Immature natural killer cell (primary cell): ENCODE results near the gene TMEM248. TPM values are rescaled to one million over a fixed set of nuclear protein-coding genes. Genes with fewer than 3 reads are reported as not detected.
"Not testable (repeated sequence)": the region's sequence is repeated elsewhere in the genome, so short reads cannot be mapped to it uniquely, and the experiment has no call there.

Source experiments
- DNase-seq, 3 donors: peaks; one replicate each; pipeline ENCODE4 v3.0.0; 2022; ENCODE audit warnings: mixed read lengths in 1 of 3
- H3K27ac Mint-ChIP-seq, 6 donors: one replicate each; pipeline ENCODE4 v1.8.0; 2020; ENCODE audit warnings: mixed read lengths in 6 of 6, mild to moderate bottlenecking in 5 of 6, inconsistent platforms in 4 of 6, moderate library complexity in 3 of 6
- H3K27me3 Mint-ChIP-seq, 3 donors: one replicate each; pipeline ENCODE4 v1.8.0; 2020 to 2021; ENCODE audit warnings: low read depth in 3 of 3, mild to moderate bottlenecking in 3 of 3, mixed read lengths in 3 of 3, moderate library complexity in 3 of 3, inconsistent platforms in 1 of 3
- H3K36me3 Mint-ChIP-seq, 3 donors: one replicate each; pipeline ENCODE4 v1.8.0; 2020; ENCODE audit warnings: mixed read lengths in 3 of 3, inconsistent platforms in 2 of 3, mild to moderate bottlenecking in 2 of 3
- H3K4me1 Mint-ChIP-seq, 2 donors: one replicate each; pipeline ENCODE4 v1.8.0; 2020; ENCODE audit warnings: inconsistent platforms in 2 of 2, mild to moderate bottlenecking in 2 of 2, mixed read lengths in 2 of 2, moderate library complexity in 1 of 2
- H3K4me3 Mint-ChIP-seq, 5 donors: one replicate each; pipeline ENCODE4 v1.8.0; 2020; ENCODE audit warnings: mild to moderate bottlenecking in 5 of 5, mixed read lengths in 5 of 5, inconsistent platforms in 3 of 5, moderate library complexity in 3 of 5
- H3K9me3 Mint-ChIP-seq, 6 donors: one replicate each; pipeline ENCODE4 v1.8.0; 2020; ENCODE audit warnings: mild to moderate bottlenecking in 6 of 6, mixed read lengths in 6 of 6, inconsistent platforms in 4 of 6, moderate library complexity in 3 of 6
- polyA plus RNA-seq, 3 donors: library from polyadenylated mRNA; unstranded; fragments of 300-500 nt; fragmentation: Illumina TruSeq; gene quantifications; one replicate each; pipeline ENCODE4 v1.2.3, GENCODE V29; 2021

The TMEM248 gene, protein sequence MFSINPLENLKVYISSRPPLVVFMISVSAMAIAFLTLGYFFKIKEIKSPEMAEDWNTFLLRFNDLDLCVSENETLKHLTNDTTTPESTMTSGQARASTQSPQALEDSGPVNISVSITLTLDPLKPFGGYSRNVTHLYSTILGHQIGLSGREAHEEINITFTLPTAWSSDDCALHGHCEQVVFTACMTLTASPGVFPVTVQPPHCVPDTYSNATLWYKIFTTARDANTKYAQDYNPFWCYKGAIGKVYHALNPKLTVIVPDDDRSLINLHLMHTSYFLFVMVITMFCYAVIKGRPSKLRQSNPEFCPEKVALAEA
- 100 to 1,000 TPM; 107 to 124 (median 114) TPM for polyA plus RNA-seq

- H3K4me1 Mint-ChIP-seq = peaks cover 38 to 43% of the 10 kb centered on the region in 2 donors
- peak within 1 kb of the TSS; percentile 97 to 99 (median 98) for H3K4me3 Mint-ChIP-seq
- peak; percentile 91 to 93 (median 93) for DNase-seq
- H3K27ac Mint-ChIP-seq = peak within 1 kb of the TSS; percentile 97 to 100 (median 98)
- peaks cover 0 to 5% (median 0%) of the 10 kb centered on the region in 3 donors for H3K36me3 Mint-ChIP-seq
- H3K9me3 Mint-ChIP-seq = no peaks in the 10 kb centered on the region
- peaks cover 14 to 24% (median 17%) of the 10 kb centered on the region in 3 donors for H3K27me3 Mint-ChIP-seq
Measured at GRCh38 chr7:66920769-66921395, at the start of gene TMEM248. Gene TMEM248 (plus strand): TSS chr7:66921225. CDS start chr7:66941866, 20,641 bp downstream.

- DNase-seq = no peak
- Mint-ChIP-seq H3K9me3 (no peaks in the 10 kb centered on the region), H3K27me3 (no peaks in the 10 kb centered on the region), H3K4me1 (no peaks in the 10 kb centered on the region), H3K4me3 (no peak overlapping the region), H3K27ac (no peak overlapping the region), H3K36me3 (peaks cover 9 to 16% (median 15%) of the 10 kb centered on the region in 3 donors)
Measured at GRCh38 chr7:66873476-66873875, 47.5 kb upstream of the TMEM248 start.

DNA sequence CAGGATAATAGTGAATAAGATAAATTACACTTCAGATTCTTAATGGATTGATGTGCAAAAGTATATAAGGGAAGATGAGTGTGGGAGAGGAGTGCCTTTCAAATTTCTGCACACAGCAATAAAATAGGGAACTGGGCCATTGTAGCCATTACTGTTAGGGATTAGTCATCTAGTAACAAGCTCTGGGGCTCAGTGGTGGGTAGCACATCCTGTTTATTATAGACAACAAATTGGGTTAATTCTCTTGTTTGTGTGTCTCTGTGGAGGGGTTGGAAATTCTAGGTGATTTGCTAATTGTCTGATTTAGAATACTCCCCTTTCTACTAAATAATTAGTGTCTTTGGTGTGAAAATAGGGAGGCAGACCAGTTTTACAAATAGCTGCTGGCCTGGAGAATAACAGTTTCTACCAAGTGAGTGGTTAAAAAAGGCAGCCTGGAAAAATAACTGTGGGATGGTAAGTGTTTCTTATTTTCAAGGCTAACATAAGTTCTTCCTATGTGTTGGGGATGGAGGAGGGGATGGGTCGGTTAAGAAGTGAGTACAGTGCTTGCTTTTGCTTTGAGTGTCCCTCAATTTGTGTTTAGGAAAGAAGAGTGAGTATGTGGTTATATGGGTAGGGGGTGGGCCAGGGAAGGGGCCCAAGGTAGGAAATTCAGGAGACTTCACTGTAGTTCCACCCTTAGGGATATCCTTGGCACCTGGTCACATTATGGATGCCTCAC is 43.3 kb upstream of the TMEM248 start:
- H3K36me3 Mint-ChIP-seq = peaks cover 0 to 19% (median 4%) of the 10 kb centered on the region in 3 donors
- no peaks in the 10 kb centered on the region for H3K9me3 Mint-ChIP-seq
- no peaks in the 10 kb centered on the region for H3K27me3 Mint-ChIP-seq
- H3K4me3 Mint-ChIP-seq = no peak overlapping the region
- H3K4me1 Mint-ChIP-seq = no peaks in the 10 kb centered on the region
- DNase-seq = no peak
- peak overlapping the region in 1 of 6 donors; percentile 37 for H3K27ac Mint-ChIP-seq

GRCh38 chr7:66878301-66878685 is 42.7 kb upstream of the TMEM248 start:
- H3K36me3 Mint-ChIP-seq = peaks cover 0 to 19% (median 4%) of the 10 kb centered on the region in 3 donors
- H3K27ac Mint-ChIP-seq = not testable (repeated sequence)

GRCh38 chr7:66880053-66880452 is 41.0 kb upstream of the TMEM248 start:
- Mint-ChIP-seq H3K9me3 (no peaks in the 10 kb centered on the region), H3K36me3 (peaks cover 0 to 19% (median 4%) of the 10 kb centered on the region in 3 donors), H3K27ac (no peak overlapping the region), H3K4me3 (no peak overlapping the region), H3K27me3 (no peaks in the 10 kb centered on the region), H3K4me1 (no peaks in the 10 kb centered on the region)
- no peak for DNase-seq

More at GRCh38 chr7:66878301-66878685, 42.7 kb upstream of the TMEM248 start:
- not testable (repeated sequence) for H3K4me3 Mint-ChIP-seq, H3K9me3 Mint-ChIP-seq, H3K27me3 Mint-ChIP-seq, DNase-seq, H3K4me1 Mint-ChIP-seq

DNA sequence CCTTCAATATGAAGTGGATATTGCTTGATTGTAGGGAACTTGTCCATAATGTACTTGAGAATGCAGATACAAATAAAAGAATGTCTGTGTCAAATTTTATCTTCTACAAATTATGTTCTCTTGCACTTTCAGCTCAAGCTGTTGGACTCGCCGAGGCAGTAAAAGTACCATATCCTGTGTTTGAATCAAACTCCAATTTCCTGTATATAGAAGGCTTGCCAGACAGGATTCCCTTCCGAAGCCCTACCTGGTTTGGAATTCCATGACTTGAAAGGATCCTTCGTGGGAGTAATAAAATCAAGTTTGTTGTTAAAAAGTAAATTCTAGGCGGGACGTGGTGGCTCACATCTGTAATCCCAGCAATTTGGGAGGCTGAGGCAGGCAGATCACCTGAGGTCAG is 40.4 kb upstream of the TMEM248 start:
- peaks cover 0 to 19% (median 4%) of the 10 kb centered on the region in 3 donors for H3K36me3 Mint-ChIP-seq
- DNase-seq, H3K4me3 Mint-ChIP-seq, H3K27ac Mint-ChIP-seq, H3K9me3 Mint-ChIP-seq, H3K27me3 Mint-ChIP-seq, H3K4me1 Mint-ChIP-seq: not testable (repeated sequence)

GRCh38 chr7:66883716-66884115 is 37.3 kb upstream of the TMEM248 start:
- Mint-ChIP-seq H3K4me1 (no peaks in the 10 kb centered on the region), H3K27ac (no peak overlapping the region), H3K36me3 (peaks cover 0 to 28% (median 4%) of the 10 kb centered on the region in 3 donors), H3K9me3 (no peaks in the 10 kb centered on the region), H3K4me3 (no peak overlapping the region), H3K27me3 (no peaks in the 10 kb centered on the region)
- DNase-seq = no peak

DNA sequence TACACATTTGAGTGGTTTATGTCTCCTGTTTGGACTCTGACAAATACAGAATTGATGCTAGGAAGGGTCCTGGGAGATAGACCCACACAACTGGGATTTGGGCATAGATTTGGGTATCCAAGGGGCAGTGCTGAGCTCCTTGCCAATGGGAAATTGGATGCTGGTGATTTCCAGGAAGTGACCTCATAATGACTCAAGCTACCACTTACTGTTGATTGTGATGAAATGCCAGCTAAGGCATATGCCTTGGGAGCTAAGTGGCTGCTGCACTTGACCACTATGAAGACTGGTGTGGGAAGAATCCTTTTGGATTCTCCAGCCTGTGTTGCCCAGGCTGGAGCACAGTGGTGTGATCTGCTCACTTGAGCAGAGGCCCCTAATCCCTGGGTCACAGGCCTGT is 36.5 kb upstream of the TMEM248 start:
- H3K4me1 Mint-ChIP-seq, H3K27me3 Mint-ChIP-seq, H3K27ac Mint-ChIP-seq, DNase-seq, H3K9me3 Mint-ChIP-seq, H3K4me3 Mint-ChIP-seq: not testable (repeated sequence)
- peaks cover 0 to 23% (median 4%) of the 10 kb centered on the region in 3 donors for H3K36me3 Mint-ChIP-seq

GRCh38 chr7:66886152-66886551 is 34.9 kb upstream of the TMEM248 start:
- Mint-ChIP-seq H3K9me3 (no peaks in the 10 kb centered on the region), H3K27ac (peak overlapping the region in 1 of 6 donors; percentile 38), H3K4me3 (no peak overlapping the region), H3K4me1 (no peaks in the 10 kb centered on the region), H3K36me3 (peaks cover 0 to 10% (median 0%) of the 10 kb centered on the region in 3 donors), H3K27me3 (no peaks in the 10 kb centered on the region)
- no peak for DNase-seq

- not testable (repeated sequence) for H3K9me3 Mint-ChIP-seq, H3K4me3 Mint-ChIP-seq, H3K27me3 Mint-ChIP-seq, DNase-seq, H3K4me1 Mint-ChIP-seq, H3K36me3 Mint-ChIP-seq
- H3K27ac Mint-ChIP-seq = peak overlapping the region in 1 of 6 donors; percentile 55
Measured at GRCh38 chr7:66888223-66888622, 32.8 kb upstream of the TMEM248 start.

DNA sequence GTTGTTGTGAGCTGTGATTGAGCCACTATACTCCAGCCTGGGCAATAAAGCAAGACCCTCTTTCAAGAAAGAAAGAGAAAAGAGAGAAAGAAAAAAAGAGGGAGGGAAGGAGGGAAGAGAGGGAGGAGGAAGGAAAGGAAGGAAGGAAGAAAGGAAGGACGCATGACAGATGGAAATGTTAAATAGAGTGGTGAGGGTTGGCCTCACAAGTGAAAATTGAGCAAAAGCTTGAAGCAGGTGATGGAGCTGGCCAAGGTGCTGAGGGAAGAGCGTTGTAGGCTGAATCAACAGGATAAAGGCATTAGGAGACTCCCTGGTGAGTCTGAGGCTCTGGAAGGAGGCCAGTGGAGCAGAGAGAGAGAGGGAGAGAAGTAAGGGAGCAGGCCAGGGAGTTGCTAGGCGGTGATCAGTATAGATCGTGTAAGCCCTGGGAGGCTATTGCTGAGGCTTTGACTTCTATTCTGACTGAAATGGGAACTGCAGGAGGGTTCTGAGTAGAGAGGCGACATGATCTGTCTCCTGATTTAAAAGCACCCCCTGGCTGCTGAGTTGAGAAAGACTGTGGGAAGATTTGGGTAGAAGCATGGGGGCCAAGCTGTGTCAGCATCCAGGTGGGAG is 26.5 kb upstream of the TMEM248 start:
- DNase-seq = no peak
- Mint-ChIP-seq H3K27ac (peak overlapping the region in 1 of 6 donors; percentile 41), H3K4me1 (no peaks in the 10 kb centered on the region), H3K9me3 (no peaks in the 10 kb centered on the region), H3K27me3 (peaks cover 0 to 2% (median 0%) of the 10 kb centered on the region in 3 donors), H3K4me3 (no peak overlapping the region), H3K36me3 (peaks cover 4 to 17% (median 14%) of the 10 kb centered on the region in 3 donors)

- Mint-ChIP-seq H3K36me3 (peaks cover 8 to 21% (median 17%) of the 10 kb centered on the region in 3 donors), H3K4me3 (no peak overlapping the region), H3K27ac (no peak overlapping the region), H3K27me3 (peaks cover 0 to 2% (median 0%) of the 10 kb centered on the region in 3 donors), H3K9me3 (no peaks in the 10 kb centered on the region), H3K4me1 (no peaks in the 10 kb centered on the region)
- DNase-seq = no peak
Measured at GRCh38 chr7:66896441-66896840, 24.6 kb upstream of the TMEM248 start.

GRCh38 chr7:66899552-66900280 is 21.3 kb upstream of the TMEM248 start:
- Mint-ChIP-seq H3K9me3 (no peaks in the 10 kb centered on the region), H3K36me3 (peaks cover 6 to 12% (median 8%) of the 10 kb centered on the region in 3 donors), H3K27me3 (no peaks in the 10 kb centered on the region), H3K4me1 (no peaks in the 10 kb centered on the region), H3K27ac (no peak overlapping the region), H3K4me3 (no peak overlapping the region)
- no peak for DNase-seq
